Measurements from ENCODE around the gene FHIT. TPM values are rescaled to one million over a fixed set of nuclear protein-coding genes. Genes with fewer than 3 reads are reported as not detected.

The FHIT gene
- total RNA-seq, 4 donors from 2014 or later: 3.5 to 17.0 (median 16.7) TPM

GRCh38 chr3:59867185-59868002, 1383.9 kb downstream of the FHIT start:
- no peak for TF ChIP-seq POLR2A (IDR thresholded peaks at IDR 0.05)
- no peaks in the 10 kb centered on the region for H3K4me1 ChIP-seq
- no peaks in the 10 kb centered on the region for H3K9me3 ChIP-seq
- no peaks in the 10 kb centered on the region for H3K36me3 ChIP-seq
- no peak overlapping the region for H3K4me3 ChIP-seq
- DNase-seq: no peak
- no peak overlapping the region for H3K27ac ChIP-seq
- H3K27me3 ChIP-seq: no peaks in the 10 kb centered on the region

DNA sequence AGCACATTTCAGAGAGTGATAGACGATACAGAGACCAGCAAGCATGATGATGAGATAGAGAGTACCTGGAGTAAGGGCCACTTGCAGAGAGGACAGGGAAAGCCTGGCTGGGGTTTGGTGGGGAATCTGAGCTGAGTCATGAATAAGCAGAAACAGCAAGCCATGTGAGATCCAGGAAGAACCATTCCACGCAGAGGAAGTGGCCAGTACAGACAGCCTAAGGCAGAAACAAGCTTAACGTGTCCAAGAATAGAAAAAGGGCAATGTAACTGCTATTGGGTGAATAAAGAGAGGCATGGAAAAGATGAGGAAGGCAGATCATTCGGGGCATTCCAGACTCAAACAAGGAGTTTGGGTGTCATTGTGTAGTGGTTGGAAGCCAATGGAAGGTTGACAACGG, 1385.2 kb downstream of the FHIT start:
- Histone ChIP-seq H3K4me1 (no peaks in the 10 kb centered on the region), H3K36me3 (no peaks in the 10 kb centered on the region), H3K9me3 (no peaks in the 10 kb centered on the region), H3K27me3 (no peaks in the 10 kb centered on the region), H3K4me3 (no peak overlapping the region), H3K27ac (no peak overlapping the region)
- DNase-seq: no peak
- TF ChIP-seq CTCF (IDR thresholded peaks at IDR 0.05) (no peak), POLR2A (IDR thresholded peaks at IDR 0.05) (no peak)

DNA sequence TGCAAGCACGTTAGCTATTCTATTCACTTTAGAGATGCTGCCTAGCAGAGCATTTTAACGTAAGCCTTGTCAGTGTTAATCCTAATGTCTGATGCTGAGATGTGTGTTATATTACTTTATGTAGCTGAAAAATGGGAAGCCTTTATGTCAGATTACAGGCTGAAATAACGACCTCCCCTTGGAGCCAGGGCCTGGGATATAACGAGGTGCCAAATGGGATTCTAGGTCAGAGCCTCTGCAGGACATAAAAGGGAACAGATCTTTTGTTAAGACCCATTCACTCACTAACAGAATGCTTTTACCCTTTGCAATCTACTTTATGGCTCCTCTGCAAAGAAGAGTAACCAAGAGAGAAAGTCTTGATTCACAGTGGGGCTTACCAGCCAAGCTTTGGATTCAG, 1385.9 kb downstream of the FHIT start:
- DNase-seq: no peak
- no peak for TF ChIP-seq POLR2A (IDR thresholded peaks at IDR 0.05)
- no peak overlapping the region for H3K27ac ChIP-seq
- H3K27me3 ChIP-seq: no peaks in the 10 kb centered on the region
- no peak overlapping the region for H3K4me3 ChIP-seq
- H3K4me1 ChIP-seq: no peaks in the 10 kb centered on the region
- no peaks in the 10 kb centered on the region for H3K36me3 ChIP-seq
- no peaks in the 10 kb centered on the region for H3K9me3 ChIP-seq

DNA sequence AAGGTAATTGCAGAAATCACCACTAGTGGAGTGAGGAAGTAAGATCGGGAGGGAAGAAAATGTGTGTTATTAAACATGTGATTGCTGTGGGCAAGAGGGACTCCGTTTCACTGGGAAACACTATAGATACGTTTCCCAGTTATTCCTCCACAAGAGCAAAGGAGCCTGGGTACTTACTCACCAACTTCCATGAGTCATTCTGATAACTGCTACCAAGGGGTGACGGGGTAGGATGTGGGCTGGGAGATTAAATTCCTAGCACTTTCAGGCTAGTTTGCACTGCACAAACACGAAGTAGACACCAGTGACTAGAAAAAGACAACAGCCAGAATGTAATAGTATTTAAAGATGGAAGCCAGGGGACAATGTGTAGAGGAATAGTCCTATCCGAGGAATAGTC, 1388.6 kb downstream of the FHIT start:
- H3K9me3 ChIP-seq: no peaks in the 10 kb centered on the region
- no peaks in the 10 kb centered on the region for H3K27me3 ChIP-seq
- no peak overlapping the region for H3K27ac ChIP-seq
- DNase-seq: no peak
- H3K4me3 ChIP-seq: no peak overlapping the region
- no peak for TF ChIP-seq CTCF (IDR thresholded peaks at IDR 0.05)
- TF ChIP-seq POLR2A (IDR thresholded peaks at IDR 0.05): no peak
- no peaks in the 10 kb centered on the region for H3K4me1 ChIP-seq
- no peaks in the 10 kb centered on the region for H3K36me3 ChIP-seq

DNA sequence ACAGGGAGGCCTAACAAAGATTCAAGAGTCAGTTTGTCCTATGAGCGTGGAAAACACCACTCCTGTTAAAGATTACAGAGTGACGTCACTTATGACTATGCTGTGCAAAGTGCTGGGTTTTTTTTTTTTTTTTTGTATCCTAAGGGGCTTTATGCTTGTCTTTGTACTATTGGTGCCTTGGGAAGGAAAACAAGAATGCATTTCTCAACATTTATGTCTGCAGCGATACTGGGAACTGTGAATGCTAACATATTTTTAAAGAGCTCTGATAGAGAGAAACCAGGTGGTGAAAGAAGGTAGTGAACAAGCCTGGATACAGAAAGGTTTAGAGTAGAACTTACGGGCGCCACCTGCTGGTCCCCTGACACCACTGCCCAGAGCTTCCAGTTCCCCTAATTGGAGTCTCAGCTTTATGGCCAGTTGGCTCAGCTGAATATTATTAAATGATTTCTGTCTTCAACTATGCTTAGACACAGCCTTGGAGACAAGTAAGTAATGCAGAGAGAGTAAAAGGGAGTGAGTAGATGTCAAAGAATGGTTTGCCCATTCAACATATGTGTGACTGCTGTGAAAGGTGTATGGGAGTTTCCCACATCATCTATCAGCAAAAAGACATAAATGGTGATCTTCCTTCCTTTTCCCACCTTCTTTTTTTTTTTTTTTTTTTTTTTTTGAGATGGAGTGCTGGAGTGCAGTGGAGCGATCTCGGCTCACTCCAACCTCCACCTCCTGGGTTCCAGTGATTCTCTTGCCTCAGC, 1393.5 kb downstream of the FHIT start:
- Histone ChIP-seq H3K4me1 (no peaks in the 10 kb centered on the region), H3K27me3 (no peaks in the 10 kb centered on the region)

DNA sequence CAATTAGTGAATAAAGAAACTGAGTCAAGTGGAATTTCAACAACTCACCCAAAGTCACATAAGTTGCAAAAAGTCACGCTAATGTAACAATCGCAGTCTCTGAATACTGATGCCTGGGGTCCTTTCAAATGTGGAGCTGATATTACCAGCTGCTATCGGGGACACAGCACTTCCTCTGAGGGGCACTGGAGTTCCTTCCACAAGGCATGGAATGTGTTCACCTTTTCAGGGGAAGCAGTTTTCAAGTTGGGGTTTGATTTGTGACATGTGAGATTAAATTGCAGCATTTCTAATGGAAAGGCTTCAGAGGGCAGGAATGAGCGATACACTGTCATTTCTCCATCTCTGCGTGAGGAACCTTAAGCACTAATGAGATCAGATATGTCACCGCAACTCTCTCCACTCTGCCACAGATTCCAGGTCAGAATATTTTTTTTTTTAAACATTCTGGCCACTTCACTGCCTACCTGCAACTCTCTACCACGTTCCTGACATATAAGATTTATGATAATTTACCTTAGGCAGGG, 1394.3 kb downstream of the FHIT start:
- H3K27ac ChIP-seq: no peak overlapping the region

More for the DNA sequence above, 1393.5 kb downstream of the FHIT start:
- no peak for TF ChIP-seq POLR2A (IDR thresholded peaks at IDR 0.05)
- TF ChIP-seq CTCF (IDR thresholded peaks at IDR 0.05): peak; percentile 35 to 94 (median 86)
- Histone ChIP-seq H3K27ac (no peak overlapping the region), H3K4me3 (no peak overlapping the region), H3K9me3 (no peaks in the 10 kb centered on the region), H3K36me3 (no peaks in the 10 kb centered on the region)
- peak; percentile 62 to 91 (median 84) for DNase-seq

More for the DNA sequence above, 1394.3 kb downstream of the FHIT start:
- H3K4me1 ChIP-seq: no peaks in the 10 kb centered on the region
- no peaks in the 10 kb centered on the region for H3K36me3 ChIP-seq
- H3K27me3 ChIP-seq: no peaks in the 10 kb centered on the region
- no peaks in the 10 kb centered on the region for H3K9me3 ChIP-seq
- no peak overlapping the region for H3K4me3 ChIP-seq
- no peak for DNase-seq
- no peak for TF ChIP-seq POLR2A (IDR thresholded peaks at IDR 0.05)
- TF ChIP-seq CTCF (IDR thresholded peaks at IDR 0.05): no peak

All from Peyer's patch (tissue), 4 donors.